NAMALWA (cell line): ENCODE data around the gene LIN52.

Source experiments
- DNase-seq: peaks from one replicate; pipeline ENCODE4 v3.0.0-alpha.2; 2015; ENCODE audit warnings: low spot score

Gene LIN52, protein sequence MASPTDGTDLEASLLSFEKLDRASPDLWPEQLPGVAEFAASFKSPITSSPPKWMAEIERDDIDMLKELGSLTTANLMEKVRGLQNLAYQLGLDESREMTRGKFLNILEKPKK

DNA sequence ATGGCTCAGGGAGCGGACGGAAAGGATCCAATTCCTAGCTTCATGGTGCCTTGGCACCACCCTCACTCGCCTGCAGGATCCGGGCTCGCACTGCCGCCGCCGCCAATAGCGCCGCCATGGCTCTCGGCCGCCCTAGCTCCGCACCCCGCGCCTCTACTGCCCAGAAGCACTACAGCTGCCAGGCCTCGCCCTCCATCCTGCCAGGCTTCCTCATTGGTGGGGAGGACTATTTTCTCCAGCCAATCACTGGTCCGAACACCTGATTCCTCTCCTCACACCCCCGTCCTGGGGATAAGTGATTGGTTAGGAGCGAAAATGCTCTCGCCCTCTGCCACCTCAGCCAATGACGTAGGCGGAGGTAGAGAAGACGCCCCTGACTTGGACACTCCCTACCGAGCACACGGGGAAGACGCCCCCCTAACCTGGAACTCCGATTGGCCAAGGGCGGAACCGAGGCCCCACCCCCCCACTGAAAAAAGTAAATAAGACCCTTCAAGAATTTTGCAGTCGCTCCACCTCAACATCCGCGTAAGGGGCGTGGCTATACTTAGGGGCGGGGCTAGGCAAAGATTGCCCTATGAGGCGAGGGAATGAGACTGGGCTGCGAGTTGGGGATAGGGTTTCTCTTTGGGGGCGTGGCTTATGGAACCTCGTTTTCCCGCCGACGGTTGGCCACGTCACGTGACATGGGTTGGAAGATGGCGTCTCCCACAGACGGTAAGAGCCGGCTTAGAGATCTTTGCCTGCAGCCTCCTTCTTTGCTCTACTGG lies at the start of gene LIN52, which contains the start of gene ALDH6A1:
Gene LIN52, plus strand, starts transcription at position 680 of the 770 bp plus-strand sequence. Its CDS starts 19 bp downstream, at position 699.
Gene ALDH6A1, minus strand, starts transcription at position 177 of the 770 bp plus-strand sequence. Its CDS starts 59 bp downstream, at position 118.
- DNase-seq: peak; percentile 98

GRCh38 chr14:74035556-74035955 lies 49.2 kb upstream of the LIN52 start:
- DNase-seq: no peak

DNA sequence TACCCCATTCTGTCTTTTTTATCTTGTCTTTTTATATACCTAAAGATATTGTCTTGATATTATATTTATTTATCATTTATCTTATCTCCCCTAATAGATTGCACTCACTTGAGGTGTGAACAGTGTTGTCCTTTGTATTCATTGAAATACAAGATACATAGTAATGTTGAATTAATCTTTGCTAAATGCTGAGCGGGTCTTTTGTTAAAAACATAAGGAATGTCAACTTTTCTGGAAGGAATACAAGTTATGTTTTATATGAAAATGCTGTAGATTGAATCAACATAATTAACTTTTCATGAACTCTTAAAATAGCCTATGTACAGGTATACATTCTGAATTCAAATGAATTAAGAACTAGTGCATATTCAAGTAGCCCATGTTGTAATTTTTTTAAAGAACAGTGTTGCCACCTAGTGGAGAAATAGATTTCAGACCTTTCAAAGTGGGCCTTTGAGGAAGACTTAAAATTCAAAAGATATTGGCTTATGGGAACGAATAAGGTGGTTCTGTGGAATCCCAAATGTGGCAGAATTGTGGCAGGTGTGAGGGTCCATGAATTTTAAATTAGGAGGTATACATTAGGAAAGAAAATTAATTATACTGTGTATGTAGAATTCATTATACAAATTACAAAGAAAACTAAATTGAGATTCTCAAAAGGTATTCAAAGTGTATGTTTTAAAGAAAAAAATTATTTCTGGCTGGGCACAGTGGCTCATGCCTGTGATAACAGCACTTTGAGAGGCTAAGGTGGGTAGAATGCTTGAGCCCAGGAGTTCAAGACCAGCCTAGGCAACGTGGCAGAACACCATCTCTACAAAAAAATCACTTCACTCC lies 46.5 kb upstream of the LIN52 start:
- peak; percentile 69 for DNase-seq

DNA sequence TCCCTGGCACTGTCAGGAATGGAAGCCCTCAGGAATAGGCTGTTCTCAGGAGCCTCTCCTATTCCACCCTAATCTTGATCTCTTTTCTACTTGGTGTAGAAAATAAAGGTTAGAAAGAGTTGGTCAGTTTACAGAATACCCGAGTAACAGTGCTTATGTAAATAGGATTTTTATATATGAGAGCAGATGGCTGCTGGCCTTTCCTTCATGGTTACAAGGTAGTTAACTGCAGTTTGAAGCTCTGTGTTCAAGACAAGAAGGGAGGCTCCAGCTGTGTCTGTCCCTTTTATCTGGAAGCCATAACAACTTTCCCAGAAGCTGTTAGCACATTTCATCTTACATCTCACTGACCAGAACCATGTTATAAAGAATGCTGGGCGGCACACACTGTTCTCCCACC lies 42.5 kb upstream of the LIN52 start:
- DNase-seq: no peak

DNA sequence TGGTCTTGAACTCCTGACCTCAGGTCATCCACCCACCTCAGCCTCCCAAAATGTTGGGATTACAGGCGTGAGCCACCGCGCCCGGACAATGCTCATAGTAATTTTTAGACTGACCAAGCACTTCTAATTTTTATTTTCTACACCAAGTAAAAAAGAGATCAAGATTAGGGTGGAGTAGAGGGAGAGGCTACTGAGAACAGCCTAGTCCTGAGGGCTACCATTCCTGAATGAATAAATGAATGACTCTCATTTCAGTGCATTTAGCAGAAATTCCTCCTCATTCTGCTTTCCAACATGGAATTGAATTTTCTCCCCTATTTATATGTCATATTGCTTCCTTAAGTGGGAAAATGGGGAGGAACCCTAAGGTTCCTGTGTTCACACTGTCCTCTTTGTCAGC lies 39.2 kb upstream of the LIN52 start:
- DNase-seq: no peak

DNA sequence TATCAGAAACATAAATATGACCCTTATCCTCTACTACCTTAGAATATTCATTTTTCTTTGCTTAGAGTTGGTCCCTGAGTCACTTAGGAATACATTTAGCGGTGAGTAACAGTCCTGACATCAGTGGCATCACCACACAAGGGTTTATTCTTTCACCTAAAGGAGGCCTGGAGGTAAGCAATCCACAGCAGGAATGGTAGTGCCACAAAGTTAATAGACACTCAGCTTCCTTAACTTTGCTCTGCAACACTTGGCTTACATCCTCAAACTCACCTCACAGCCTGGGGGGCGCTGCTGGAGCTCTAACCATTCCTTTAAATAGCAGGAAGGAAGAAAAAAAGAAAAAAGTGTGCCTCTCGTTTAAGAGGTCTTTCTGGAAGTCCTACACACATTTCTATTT lies 36.5 kb upstream of the LIN52 start:
- no peak for DNase-seq

DNA sequence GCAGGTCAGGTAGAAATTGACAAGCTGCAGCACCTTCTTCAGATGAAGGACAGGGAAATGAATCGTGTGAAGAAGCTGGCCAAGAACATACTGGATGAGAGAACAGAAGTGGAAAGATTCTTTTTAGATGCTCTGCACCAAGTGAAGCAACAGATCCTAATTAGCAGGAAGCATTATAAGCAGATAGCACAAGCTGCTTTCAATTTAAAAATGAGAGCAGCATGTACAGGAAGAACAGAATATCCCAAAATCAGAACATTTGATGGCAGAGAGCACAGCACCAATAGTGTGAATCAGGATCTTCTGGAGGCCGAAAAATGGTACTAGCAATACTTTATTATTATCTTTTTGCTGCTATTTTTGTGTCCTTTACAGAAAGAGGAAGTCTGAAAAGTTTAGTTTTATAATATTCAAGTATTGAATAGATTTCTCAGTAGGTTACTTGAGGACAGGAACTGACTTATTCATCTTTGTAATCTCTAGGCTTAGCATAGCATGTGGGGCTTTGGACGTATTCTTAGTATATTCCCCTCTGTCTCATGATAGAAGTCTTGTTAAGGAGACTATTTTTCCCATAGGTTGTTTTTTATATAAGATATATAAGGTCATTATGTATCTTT lies 34.8 kb upstream of the LIN52 start:
- no peak for DNase-seq

GRCh38 chr14:74062809-74063150 lies 22.0 kb upstream of the LIN52 start:
- no peak for DNase-seq

DNA sequence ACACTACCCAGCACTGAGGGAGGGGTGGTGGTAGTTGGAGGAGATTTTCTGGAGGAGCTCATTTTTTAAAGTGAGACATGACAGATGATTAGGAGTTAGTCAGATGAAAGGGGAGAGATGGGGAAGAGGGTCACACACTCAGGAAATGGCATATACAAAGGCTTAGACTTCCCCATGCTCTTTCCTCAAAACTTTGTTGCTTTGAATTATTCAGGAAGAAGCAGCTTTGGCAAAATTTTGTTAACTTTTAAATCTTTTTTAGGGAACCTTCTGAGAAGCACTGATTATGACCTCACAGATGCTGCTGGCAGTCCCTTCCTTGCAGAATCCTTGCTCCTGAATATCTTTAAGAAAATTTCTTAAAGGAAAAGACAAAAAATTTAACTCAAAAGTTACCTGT lies 20.3 kb upstream of the LIN52 start:
- no peak for DNase-seq

DNA sequence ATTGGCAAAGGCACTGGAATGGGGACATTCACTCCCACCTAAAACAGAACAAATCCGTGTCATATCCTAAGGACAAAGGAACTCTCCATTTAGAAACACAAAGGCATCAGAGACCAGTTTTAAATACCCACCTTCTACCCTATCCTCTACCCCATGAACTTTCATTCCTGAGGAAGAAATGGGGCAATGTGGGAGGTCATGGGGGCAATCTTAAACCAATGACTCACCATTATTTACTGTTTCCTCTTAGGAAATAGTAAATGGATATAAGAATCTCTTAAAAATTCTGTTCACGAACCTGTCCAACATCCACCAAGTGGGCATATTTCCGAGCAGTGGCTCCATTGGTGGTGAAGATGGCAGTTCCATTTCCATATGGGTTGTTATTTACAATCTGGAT lies 19.9 kb upstream of the LIN52 start:
- DNase-seq: no peak

DNA sequence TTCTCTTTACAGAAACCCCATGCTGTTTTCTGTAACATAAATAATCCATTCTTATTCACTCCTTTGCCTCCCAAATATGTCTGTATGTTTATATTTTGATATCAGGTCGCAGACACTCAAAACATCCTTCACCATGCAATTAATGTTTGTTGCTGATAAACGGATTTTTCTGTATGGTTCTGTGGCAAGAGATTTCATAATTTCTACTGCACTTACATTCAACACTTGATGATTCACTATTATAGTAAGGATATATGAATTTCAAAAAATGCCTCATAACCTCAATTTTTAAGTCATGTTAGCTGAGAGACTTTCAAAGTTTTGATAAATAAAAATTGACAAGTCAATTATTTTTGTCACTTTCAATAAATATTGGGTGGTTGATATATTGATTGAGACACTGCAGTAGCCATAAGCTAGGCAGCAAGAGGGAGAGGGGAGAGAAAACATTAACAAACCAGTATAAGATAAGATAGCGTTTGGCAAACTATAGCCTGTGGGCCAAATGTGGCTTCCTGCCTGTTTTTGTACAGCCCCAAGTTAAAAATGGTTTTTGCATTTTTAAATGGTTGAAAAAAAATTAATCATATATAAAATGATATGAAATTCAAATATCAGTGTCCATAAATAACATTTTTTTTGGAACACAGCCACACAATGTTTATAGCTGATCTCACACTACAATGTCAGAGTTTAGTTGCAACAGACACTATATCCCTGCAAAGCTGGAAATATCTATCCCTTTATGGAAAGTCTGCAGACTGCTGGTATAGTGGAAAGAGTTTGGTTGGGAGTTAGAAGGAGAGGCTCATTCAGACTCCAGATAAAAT lies 18.8 kb upstream of the LIN52 start:
- no peak for DNase-seq

DNA sequence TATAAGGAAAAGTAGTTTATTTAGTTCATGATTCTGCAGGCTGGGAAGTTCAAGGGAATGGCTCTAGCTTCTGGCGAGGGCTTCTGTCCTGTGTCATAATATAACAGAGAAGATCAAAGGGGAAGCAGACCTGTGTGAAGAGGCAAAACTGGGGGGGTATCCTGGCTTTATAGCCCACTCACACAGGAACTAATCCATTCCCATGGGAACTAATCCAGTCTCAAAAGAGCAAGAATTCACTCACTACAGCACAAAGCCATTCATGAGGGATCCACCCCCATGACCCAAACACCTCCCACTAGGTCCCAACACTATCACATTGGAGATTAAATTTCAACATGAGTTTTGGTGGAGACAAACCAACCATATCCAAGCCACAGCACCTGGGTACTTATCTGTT lies 7.4 kb upstream of the LIN52 start:
- no peak for DNase-seq

GRCh38 chr14:74080820-74081460 lies 3.8 kb upstream of the LIN52 start:
- DNase-seq: no peak

DNA sequence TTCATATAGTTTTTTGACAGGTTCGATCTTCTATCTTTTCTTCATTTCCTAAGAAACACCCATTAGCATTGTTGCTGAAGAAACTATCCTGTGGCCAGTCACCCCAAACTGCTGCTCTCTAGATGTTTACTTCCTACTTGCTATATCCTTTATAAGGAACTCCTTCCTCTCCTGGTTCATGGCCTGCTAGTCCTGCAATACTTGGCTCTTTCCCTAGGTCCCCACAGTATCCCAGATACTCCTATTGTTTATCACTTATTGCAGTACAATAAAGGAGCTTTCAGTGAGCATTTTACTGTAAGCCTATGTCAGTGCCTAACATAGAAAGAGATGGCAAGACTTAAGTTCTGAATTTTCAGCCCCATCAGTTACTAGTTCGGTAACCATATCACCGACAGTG lies 3.3 kb upstream of the LIN52 start:
- DNase-seq: no peak

- no peak for DNase-seq
Measured at GRCh38 chr14:74083161-74083560, 1.6 kb upstream of the LIN52 start.

DNA sequence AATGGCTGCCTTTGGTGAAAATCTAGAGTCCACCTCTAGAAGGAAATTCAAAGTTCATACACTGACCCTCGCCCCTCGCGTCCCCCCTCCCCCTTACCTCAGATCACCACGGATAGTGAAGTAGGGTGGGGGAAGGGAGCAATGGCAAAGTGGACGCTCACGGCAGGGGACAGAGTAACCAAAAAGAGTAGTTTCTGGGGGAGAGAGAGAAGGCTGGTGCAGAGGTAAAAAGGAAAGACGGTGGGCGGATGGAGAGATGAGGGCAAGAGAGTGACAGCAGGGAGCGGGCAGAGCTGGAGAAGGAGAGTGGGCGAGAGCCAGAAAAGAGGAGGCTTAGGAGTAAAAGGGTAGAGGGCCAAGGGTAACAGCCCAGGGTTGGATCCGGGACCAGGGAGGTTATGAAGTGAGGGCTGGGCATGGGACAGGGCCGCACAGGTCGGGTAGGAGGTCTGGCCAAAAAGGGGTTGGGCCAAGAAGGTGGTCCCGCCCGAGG lies 926 bp upstream of the LIN52 start:
- no peak for DNase-seq

DNA sequence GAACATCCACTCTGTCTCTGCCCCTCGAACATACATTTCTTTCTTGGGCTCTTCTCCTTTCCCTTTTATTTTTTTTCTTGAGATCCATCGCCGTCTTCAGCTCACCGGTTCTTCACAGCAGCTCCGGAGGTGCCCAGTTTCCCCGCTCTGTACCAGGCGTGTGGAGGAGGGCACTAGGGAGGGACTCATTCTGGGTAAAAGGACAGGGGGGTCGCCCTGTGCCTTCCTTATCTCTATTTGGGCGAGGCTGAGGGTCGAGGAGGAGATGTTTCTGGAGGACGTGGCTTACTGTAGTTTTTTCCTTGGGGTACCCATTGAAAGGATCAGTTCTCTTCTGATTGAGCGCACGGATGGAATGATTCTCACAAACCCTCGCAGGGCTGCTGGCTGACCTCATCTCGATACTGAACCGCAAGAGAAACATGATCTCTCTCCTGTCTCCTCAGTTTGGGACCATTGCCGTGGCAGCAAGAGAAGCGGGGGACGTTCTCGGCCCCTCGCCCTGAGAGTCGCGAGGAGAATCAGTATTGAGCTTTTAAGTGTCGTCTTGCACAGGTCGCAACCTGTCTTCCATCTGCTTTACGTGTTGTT lies 386 bp downstream of the LIN52 start:
- no peak for DNase-seq

- DNase-seq: peak; percentile 35
Measured at GRCh38 chr14:74085828-74086227, 1.1 kb downstream of the LIN52 start.

DNA sequence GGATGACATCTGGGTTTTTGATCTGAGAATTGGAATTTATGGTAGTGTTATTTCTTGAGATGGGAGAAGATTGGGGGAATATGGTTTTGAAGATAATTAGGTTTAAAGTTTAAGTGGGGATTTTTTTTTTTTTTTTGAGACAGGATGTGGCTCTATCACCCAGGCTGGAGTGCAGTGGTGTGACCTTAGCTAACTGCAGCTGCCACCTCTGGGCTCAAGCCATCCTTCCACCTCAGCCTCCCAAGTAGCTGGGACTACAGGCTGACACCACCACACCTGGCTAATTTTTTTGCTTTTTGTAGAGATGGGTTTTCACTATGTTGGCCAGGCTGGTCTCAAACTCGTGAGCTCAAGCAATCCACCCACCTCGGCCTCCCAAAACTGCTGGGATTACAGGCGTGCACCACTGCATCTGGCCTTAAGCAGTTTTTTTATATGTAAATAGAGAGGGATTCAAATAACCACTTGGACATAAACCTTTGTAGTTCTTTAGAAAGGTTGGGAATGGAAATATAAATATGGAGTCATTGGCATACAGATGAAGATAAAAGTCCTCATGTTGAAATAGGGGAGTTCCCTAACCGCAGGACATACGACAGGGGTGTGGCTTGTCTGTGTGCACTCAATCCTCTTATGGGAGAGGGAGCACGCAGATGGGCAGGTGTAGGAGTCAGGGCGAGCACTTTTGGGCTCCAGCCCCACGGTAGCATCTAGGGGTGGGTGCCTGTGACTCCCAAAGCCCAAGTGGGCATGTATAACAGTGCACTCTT lies 4.7 kb downstream of the LIN52 start:
- no peak for DNase-seq

DNA sequence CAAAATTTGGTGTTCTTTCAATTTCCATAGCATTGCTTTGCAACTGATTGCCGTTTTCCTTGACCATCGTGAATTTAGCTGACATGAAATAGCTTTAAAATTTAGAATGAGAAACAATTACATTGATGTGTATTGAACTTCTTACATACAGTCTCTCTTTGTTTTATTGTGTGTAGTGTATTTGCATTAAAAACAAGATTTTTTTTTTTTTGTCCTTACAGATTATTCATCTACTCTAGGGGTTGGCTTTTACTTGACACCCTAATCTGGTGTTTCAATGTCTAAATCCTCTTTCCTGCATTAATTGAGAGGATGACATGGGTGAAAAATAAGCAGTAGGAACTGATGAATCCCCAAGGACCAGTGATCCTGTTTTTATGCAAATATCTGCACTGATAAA lies 20.6 kb downstream of the LIN52 start:
- no peak for DNase-seq
